Stimulated activated CD8-positive, alpha-beta memory T cell treated with anti-CD3 and anti-CD28 coated beads, Interleukin-12 subunit alpha, Interleukin-12 subunit beta, amount 100 ng/mL, for 4 hours (primary cell): ENCODE measurements around the gene UPK1A.
"Not testable (repeated sequence)": the region's sequence is repeated elsewhere in the genome, so short reads cannot be mapped to it uniquely, and the experiment has no call there.

Experiments used
- DNase-seq: peaks from one replicate; pipeline ENCODE4 v3.0.0-alpha.2; 2020; ENCODE audit warnings: low read depth

Gene UPK1A

GRCh38 chr19:35644987-35645679 is 21.2 kb upstream of the UPK1A start:
- DNase-seq, result peak; percentile 55

GRCh38 chr19:35645680-35646511 is 20.4 kb upstream of the UPK1A start:
- DNase-seq, result no peak

- DNase-seq, result peak; percentile 77
Observed at GRCh38 chr19:35648017-35648961, 18.0 kb upstream of the UPK1A start, which contains the start of gene COX6B1. COX6B1 (plus strand) TSS chr19:35648323; CDS start chr19:35651244, 2,921 bp downstream.

GRCh38 chr19:35650581-35650980 is 15.7 kb upstream of the UPK1A start:
- DNase-seq, result no peak

GRCh38 chr19:35654828-35655227 is 11.5 kb upstream of the UPK1A start:
- DNase-seq, result not testable (repeated sequence)

GRCh38 chr19:35655600-35655999 is 10.7 kb upstream of the UPK1A start:
- no peak for DNase-seq

- no peak for DNase-seq
Observed at GRCh38 chr19:35656700-35657099, 9.6 kb upstream of the UPK1A start.

GRCh38 chr19:35657904-35658700 is 8.2 kb upstream of the UPK1A start:
- DNase-seq, result no peak

GRCh38 chr19:35661995-35662340 is 4.3 kb upstream of the UPK1A start:
- no peak for DNase-seq

GRCh38 chr19:35663981-35664380 is 2.3 kb upstream of the UPK1A start:
- DNase-seq, result no peak

- no peak for DNase-seq
Observed at GRCh38 chr19:35665157-35665556, 1.2 kb upstream of the UPK1A start.

GRCh38 chr19:35665604-35666003 is 713 bp upstream of the UPK1A start:
- no peak for DNase-seq

GRCh38 chr19:35669566-35669965 is 3.2 kb downstream of the UPK1A start:
- no peak for DNase-seq

GRCh38 chr19:35669974-35670373 is 3.7 kb downstream of the UPK1A start:
- DNase-seq, result no peak

GRCh38 chr19:35670686-35671085 is 4.4 kb downstream of the UPK1A start:
- DNase-seq, result no peak

GRCh38 chr19:35671818-35672217 is 5.5 kb downstream of the UPK1A start:
- no peak for DNase-seq

- DNase-seq, result peak; percentile 7
Observed at GRCh38 chr19:35673121-35673804, 6.9 kb downstream of the UPK1A start.

GRCh38 chr19:35675589-35676140 is 9.3 kb downstream of the UPK1A start:
- no peak for DNase-seq

- DNase-seq, result no peak
Observed at GRCh38 chr19:35689836-35690235, 23.5 kb downstream of the UPK1A start.

- not testable (repeated sequence) for DNase-seq
Observed at GRCh38 chr19:35691106-35691505, 24.8 kb downstream of the UPK1A start.

GRCh38 chr19:35692010-35692409 is 25.7 kb downstream of the UPK1A start:
- no peak for DNase-seq
